DMS79 treated with DMSO at 0.1 percent for 48 hours (cell line): Measurements from ENCODE around the gene ADAM23.

ENCODE experiments used
- DNase-seq: peaks from one replicate; lab custom pipeline; 2025; lab: John Stamatoyannopoulos, UW

Gene ADAM23

DNA sequence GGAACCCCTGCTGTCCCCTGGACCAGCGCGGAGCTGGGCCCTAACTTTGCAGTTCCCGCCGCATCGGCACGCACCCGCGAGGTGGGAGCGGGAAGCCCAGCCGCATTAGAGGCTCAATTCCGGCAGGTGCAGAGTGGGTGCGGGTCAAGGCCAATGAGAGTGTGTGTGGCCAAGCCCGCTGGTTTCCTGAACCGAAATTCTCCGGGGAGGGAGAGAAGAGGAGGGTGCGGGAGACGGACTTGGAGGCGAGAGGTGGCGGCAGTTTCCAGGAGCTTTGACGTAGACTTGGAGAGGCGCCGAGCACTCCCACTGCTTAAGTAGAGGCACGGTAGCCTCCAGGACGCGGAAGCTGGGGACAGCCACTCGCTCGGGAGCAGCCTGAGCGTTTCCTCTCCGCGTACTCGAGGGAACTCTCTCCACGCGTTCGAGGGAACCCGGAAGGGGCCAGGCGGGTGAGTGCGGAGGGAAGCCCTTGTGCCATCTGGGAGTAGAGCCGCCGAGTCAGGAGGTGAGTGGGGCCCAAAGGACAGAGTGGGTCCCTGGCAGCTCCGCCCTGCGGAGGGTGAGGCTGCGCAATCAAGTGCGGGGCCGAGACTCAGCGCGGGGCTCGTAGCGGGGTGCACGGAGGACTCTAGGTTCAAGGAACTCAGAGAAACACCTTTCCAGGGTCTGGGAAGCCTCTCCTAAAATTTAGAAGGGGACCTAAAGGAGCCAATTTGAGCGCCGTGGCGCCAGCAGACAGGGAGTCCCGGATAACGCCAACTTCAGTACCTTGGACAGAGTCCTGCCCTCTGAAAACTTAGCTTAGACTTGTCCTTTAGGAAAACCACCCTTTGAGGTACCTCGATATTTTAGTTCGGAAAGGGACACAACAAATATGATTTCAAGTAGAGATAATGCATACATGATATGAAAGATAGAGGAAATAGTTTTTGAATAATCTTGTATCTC lies 199.0 kb downstream of the ADAM23 start, which contains the start of gene FAM237A:
Gene FAM237A, plus strand, starts transcription at position 413 of the 951 bp plus-strand sequence. CDS start 1,750 bp downstream, outside the sequence.
- DNase-seq, result no peak

- no peak for DNase-seq
These were observed 204.7 kb downstream of the ADAM23 start for GRCh38 chr2:206647985-206648384.

DNA sequence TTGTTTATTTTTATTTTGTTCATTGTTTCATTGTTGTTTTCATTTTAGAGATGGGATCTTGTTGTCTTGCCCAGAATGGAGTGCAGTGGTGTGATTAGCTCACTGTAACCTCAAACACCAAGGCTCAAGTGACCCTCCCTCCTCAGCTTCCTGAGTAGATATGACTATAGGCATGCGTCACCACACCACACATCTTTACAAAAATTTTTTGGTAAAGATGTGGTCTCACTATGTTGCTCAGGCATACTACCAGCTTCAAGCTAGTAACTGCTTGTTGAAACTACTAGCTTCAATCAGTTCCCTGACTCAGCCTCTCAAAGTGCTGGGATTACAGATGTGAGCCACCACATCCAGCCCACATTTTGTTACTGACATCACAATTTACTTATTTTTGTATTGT lies 213.8 kb downstream of the ADAM23 start:
- no peak for DNase-seq

- DNase-seq, result no peak
These were observed 221.9 kb downstream of the ADAM23 start for GRCh38 chr2:206665251-206665650.
